HG03378 (cell line): ENCODE results near the gene SLC6A6.

Experiments used
- ATAC-seq: cut with Tn5 transposase; IDR thresholded peaks from one replicate; pipeline ENCODE4 v1.9.1; 2021; ENCODE audit warnings: mild to moderate bottlenecking, moderate library complexity; ENCODE audit not compliant: unreplicated experiment

Gene SLC6A6

GRCh38 chr3:14516738-14517345 is 114.4 kb downstream of the SLC6A6 start:
- no peak for ATAC-seq

GRCh38 chr3:14517601-14518431 is 115.4 kb downstream of the SLC6A6 start:
- no peak for ATAC-seq

- no peak for ATAC-seq
These were observed 116.0 kb downstream of the SLC6A6 start for GRCh38 chr3:14518432-14518802.

- ATAC-seq = no peak
These were observed 116.5 kb downstream of the SLC6A6 start for GRCh38 chr3:14518893-14519292.

- no peak for ATAC-seq
These were observed 117.0 kb downstream of the SLC6A6 start for GRCh38 chr3:14519406-14519805.

GRCh38 chr3:14520149-14520548 is 117.7 kb downstream of the SLC6A6 start:
- ATAC-seq = no peak

GRCh38 chr3:14520967-14521366 is 118.6 kb downstream of the SLC6A6 start:
- ATAC-seq = no peak

GRCh38 chr3:14521611-14522010 is 119.2 kb downstream of the SLC6A6 start:
- ATAC-seq = no peak

- no peak for ATAC-seq
These were observed 119.8 kb downstream of the SLC6A6 start for GRCh38 chr3:14522129-14522691.

- ATAC-seq = no peak
These were observed 120.4 kb downstream of the SLC6A6 start for GRCh38 chr3:14522768-14523167.

- ATAC-seq = no peak
These were observed 121.4 kb downstream of the SLC6A6 start for GRCh38 chr3:14523792-14524191.

GRCh38 chr3:14524311-14524711 is 121.9 kb downstream of the SLC6A6 start:
- no peak for ATAC-seq

- ATAC-seq = no peak
These were observed 122.7 kb downstream of the SLC6A6 start for GRCh38 chr3:14524920-14525660.

- ATAC-seq = no peak
These were observed 123.6 kb downstream of the SLC6A6 start for GRCh38 chr3:14525685-14526631.

GRCh38 chr3:14528081-14528480 is 125.7 kb downstream of the SLC6A6 start:
- ATAC-seq = no peak

GRCh38 chr3:14531856-14532395 is 129.5 kb downstream of the SLC6A6 start:
- no peak for ATAC-seq

- ATAC-seq = no peak
These were observed 130.5 kb downstream of the SLC6A6 start for GRCh38 chr3:14532691-14533456.

- no peak for ATAC-seq
These were observed 131.1 kb downstream of the SLC6A6 start for GRCh38 chr3:14533457-14533958.

- ATAC-seq = no peak
These were observed 132.2 kb downstream of the SLC6A6 start for GRCh38 chr3:14534516-14535191.
